Inferior parietal cortex (tissue), 1 donor: ENCODE measurements around the gene KCNMB4.
"Not testable (repeated sequence)": the region's sequence is repeated elsewhere in the genome, so short reads cannot be mapped to it uniquely, and the experiment has no call there.

Experiments used
- DNase-seq: peaks from one replicate; pipeline ENCODE4 v3.0.0-alpha.2; 2016; ENCODE audit errors: extremely low spot score

Gene KCNMB4

GRCh38 chr12:70372881-70373280 lies 6.8 kb downstream of the KCNMB4 start:
- no peak for DNase-seq

- no peak for DNase-seq
Measured at GRCh38 chr12:70379846-70380245, 13.8 kb downstream of the KCNMB4 start.

GRCh38 chr12:70383484-70383883 lies 17.4 kb downstream of the KCNMB4 start:
- DNase-seq = no peak

DNA sequence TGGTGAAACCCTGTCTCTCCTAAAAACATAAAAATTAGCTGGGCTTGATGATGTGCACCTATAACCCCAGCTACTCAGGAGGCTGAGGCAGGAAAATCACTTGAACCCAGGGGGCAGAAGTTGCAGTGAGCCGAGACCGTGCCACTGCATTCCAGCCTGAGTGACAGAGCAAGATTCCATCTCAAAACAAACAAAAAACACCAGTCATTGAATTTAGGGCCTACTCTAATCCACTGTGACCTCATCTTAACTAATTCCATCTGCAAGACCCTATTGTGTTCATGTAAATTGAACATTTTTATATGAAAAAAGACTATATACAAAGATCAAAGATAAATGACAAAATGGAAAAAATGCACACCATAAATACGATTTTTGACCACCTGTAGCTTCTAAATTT lies 17.8 kb downstream of the KCNMB4 start:
- DNase-seq = no peak

GRCh38 chr12:70386771-70387170 lies 20.7 kb downstream of the KCNMB4 start:
- no peak for DNase-seq

- DNase-seq = no peak
Measured at GRCh38 chr12:70389678-70390077, 23.6 kb downstream of the KCNMB4 start.

DNA sequence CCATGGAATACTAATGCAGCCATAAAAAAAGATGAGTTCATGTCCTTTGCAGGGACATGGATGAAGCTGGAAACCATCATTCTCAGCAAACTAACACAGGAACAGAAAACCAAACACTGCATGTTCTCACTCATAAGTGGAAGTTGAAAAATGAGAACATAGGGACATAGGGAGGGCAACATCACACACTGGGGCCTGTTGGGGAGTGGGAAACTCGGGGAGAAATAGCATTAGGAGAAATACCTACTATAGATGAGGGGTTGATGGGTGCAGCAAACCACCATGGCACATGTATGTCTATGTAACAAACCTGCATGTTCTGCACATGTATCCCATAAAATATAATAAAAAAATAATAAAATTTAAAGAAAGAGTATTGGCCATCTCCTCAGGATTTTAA lies 26.5 kb downstream of the KCNMB4 start:
- DNase-seq = not testable (repeated sequence)

DNA sequence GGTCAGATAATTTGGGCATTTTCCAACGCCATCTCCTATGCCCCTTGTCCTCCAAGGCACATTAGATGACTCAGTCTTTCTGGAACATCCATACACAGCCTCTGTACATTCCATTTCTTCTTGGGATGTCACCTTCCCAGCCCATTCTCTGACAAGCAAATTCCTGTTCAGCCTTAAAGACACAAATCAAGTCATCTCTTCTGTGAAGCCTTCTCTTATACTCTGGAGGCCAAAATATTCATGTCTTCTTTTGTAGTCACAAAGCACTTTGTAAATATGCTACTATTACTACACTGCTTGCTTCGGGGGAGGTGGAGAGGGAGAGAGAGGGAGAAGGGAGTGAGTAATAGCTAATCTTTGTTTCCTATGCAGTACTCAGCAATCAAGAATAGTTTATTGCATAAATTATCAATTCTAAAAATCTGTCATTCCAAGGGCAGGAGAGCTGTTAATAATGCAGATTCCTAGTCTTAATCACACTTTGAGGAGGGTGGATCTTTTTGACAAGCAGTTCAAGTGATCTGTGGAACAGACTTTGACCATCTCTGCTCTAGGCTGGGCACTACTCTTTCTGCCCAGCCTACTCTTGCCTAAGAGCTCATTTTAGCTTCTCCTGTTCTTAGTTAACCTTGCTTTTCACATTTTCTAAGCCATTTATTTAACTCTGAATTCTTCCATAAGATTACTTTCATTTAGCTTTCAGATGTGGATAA lies 27.9 kb downstream of the KCNMB4 start:
- DNase-seq = no peak

DNA sequence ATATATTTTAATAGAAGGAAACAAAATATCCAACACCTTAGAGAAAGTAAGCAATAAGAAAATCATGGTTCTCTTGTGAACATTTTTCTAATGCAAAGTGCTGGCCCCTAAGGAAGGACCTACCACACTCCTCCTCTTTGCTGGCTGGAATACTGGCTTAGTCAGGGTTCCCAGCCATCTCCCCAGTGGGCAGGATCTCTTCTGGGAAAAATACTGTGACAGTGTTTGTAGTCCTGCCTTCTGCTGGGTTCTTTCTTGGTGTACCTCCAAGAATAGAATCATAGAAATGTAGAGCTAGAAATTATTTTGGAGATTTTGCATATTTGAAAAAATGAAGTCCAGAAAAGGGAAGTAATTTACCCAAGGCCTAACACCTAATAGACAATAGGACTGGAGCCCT lies 31.9 kb downstream of the KCNMB4 start:
- DNase-seq = no peak

DNA sequence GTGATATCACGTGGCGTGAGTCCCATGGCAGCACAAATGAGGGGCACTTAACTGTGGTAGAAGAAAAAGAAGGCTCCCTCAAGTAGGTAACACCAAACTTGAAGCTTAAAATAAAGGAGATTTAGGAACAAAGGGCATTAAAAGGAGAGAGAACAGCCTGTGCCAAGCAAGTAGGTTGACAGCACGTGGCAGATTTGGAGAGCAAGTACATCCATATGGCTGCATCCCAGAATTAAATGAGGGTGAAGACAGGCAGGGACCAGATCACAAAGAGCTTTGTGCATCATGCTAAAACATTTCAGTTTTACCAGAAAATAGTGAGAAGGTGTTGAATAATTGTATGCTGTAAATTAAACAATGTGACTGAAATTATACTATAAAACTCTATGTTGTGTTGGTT lies 32.8 kb downstream of the KCNMB4 start:
- peak; percentile 36 for DNase-seq

DNA sequence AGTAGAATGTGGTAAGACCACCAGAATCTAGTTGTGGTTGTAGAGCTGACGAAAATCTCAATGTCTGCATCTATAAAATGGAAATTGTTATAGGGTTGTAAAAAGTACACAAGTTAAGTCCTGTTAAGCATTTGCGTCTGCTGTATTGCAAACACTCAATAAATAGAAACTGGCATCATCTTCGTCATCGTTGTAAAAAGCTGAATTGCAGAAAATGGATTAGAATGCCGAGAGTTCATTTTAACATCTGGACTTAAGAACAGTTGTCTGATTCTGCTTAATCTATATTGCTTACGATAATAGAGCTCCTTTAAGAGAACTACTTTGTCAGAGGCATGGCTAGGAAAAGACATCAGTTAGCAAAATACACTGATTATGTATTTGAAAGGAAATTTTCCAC lies 33.2 kb downstream of the KCNMB4 start:
- no peak for DNase-seq

- no peak for DNase-seq
Measured at GRCh38 chr12:70400124-70400523, 34.0 kb downstream of the KCNMB4 start.

GRCh38 chr12:70402597-70402996 lies 36.5 kb downstream of the KCNMB4 start:
- no peak for DNase-seq

DNA sequence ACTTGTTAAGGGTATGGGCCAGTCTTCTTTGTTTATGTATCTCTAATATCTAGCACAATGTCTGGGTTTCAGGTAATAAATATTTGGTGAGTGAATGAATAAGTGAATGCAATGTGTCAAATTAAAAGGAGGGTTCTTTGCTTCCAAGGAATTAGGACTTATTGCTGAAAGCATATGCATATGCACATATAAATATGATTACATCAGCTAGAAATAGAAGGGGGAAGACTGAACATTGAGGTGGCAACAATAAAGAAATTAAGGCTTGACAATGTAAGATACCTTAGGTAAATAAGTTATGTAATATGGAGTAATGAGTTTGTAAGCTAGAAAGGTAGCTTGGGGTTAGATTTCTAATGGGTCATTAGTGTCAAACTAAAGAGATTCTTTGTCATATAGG lies 37.7 kb downstream of the KCNMB4 start:
- no peak for DNase-seq

DNA sequence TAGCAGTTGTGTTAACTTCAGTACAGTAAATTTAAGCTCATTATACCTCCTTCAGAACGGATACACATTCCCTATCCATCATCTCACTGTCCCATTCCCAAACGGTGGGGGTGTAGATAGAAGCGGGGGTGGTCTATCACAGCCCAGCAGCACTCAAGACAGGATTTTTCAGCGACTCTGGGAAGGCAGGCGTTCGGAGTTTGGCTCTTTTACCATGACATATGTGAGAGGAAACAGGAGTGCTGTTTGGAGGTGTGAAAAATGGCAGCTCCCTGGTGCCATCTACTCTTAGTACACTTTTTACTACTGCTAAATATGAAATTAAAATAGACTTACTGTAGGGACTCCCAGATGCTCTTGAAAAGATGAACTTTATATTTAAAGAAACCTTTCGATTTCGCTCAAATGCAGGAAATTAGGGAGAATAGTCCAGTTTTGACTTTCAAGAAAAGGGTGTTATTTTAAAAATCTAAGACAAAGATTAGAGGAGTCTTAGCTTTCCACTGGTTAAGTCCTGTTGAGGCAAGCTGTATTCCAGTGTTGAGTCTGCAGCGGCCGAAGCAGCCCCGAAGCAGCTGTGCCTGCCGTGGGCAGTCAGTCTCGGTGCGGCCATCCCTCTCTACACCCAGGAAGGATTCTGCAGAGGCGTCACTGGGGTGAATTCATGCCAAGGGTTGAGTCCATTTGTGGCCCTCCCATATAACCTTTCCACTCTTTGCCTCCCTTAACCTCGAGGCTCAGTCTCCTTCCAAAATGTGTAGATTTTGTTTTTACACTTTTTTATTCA lies 42.1 kb downstream of the KCNMB4 start:
- peak; percentile 60 for DNase-seq

DNA sequence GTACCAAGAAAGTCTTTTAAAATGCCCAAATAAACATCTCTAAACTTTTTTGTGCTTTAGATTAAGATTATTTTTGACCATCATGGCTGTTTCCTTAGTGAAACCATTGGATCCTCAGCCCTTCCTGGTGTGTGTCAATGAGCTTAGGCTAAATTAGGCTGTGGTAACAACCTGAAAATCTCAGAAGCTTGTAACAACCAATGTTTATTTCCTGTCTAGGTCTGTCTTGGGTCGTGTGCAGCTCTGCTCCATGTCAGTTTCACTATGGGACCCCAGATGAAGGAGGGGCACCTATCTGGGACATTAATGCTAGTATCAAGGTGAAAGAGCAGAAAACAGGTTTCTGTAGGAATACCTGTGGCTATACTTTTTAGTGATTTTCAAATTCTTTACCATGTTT lies 49.9 kb downstream of the KCNMB4 start:
- no peak for DNase-seq

DNA sequence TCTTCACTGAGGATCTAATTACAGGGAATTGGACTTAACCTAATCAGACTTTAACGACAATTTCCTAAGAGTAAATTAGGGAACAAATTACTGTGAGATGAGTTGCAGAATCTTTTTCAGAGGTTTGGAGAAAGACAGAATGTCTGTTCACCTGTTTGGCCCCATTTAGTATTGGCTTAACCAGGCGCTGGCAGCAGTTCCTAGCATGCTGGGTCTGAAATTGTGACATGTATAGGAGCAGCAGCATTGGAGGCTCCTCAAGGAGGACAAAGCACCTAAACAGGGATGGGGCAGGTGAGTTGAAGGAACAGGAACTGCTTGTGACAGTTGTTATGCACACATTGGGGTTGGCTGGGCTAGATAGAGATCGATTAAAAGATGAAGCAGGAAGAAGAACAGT lies 51.0 kb downstream of the KCNMB4 start:
- DNase-seq = no peak

GRCh38 chr12:70418101-70418500 lies 52.0 kb downstream of the KCNMB4 start:
- DNase-seq = peak; percentile 68

GRCh38 chr12:70422631-70423030 lies 56.5 kb downstream of the KCNMB4 start:
- no peak for DNase-seq

DNA sequence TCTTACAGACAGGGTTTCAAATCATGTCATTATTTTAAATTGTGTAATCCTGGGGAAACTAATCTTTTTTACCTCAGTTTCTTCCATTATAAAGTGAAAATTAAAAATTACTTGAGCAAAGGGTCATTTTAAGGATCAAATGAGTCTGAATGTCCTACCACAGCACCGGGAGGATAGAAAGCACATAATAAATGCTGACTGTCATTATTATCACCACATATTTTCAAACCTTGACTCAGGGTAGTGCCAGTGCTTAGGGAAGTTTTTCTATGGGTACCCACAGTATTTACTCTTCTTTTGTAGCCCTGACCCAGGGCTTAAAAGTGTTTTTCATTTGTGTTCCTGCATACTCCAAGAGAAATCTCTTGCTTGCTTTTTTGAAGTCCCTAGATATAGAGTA lies 60.5 kb downstream of the KCNMB4 start:
- DNase-seq = no peak

GRCh38 chr12:70427611-70428010 lies 61.5 kb downstream of the KCNMB4 start:
- no peak for DNase-seq

- no peak for DNase-seq
Measured at GRCh38 chr12:70430400-70430799, 64.3 kb downstream of the KCNMB4 start.

- DNase-seq = no peak
Measured at GRCh38 chr12:70436836-70437235, 70.7 kb downstream of the KCNMB4 start.
